HEK293 (cell line): ENCODE measurements around the gene DDX42.

Experiments
- CTCF ChIA-PET: fragments of 350-600 bp; formaldehyde crosslinking; extraction: SDS; loops from one replicate; lab custom pipeline; 2021; ENCODE audit warnings: antibody characterized with exemption; lab: Yijun Ruan, JAX
- POLR2A ChIA-PET: fragments of 300-600 bp; formaldehyde crosslinking; extraction: SDS; loops from one replicate; lab custom pipeline; 2020; ENCODE audit warnings: antibody characterized with exemption, inconsistent platforms; lab: Yijun Ruan, JAX
- H3K27ac ChIP-seq: fragments of 200-500 bp; sonication (Bioruptor generic); 2 replicates; pipeline ENCODE4 v1.5.1; 2014; ENCODE audit warnings: low read depth, low read length, control low read depth, inconsistent platforms; ENCODE audit errors: extremely low read depth
- H3K36me3 ChIP-seq, 2 experiments: fragments of 200-500 bp in 1 of 2; sonication (Bioruptor generic) in 1 of 2; 1 replicate in 1 of 2; 2 replicates in 1 of 2; pipeline ENCODE4 v1.5.1; 2014 to 2017; ENCODE audit warnings: inconsistent platforms in 2 of 2, low read length in 2 of 2; ENCODE audit not compliant: control insufficient read depth in 2 of 2, insufficient read depth in 1 of 2
- H3K4me1 ChIP-seq: fragments of 200-500 bp; sonication (Bioruptor generic); 2 replicates; pipeline ENCODE4 v1.5.1; 2014; ENCODE audit warnings: mild to moderate bottlenecking, low read length, inconsistent platforms; ENCODE audit not compliant: control insufficient read depth, insufficient read depth
- H3K4me3 ChIP-seq: 2 replicates; pipeline ENCODE4 v1.5.1; 2011; ENCODE audit warnings: low read depth, mild to moderate bottlenecking, control low read depth, low read length, moderate library complexity
- H3K9me3 ChIP-seq: fragments of 200-500 bp; sonication (Bioruptor generic); 2 replicates; pipeline ENCODE4 v1.5.1; 2014; ENCODE audit warnings: low read depth, low read length, inconsistent platforms; ENCODE audit not compliant: control insufficient read depth, insufficient read depth
- AEBP2 ChIP-seq: fragments of 450-650 bp; formaldehyde crosslinking; IDR thresholded peaks from 2 replicates; pipeline ENCODE4 v1.5.1; 2016; ENCODE audit warnings: missing biosample characterization, missing genetic modification characterization, borderline replicate concordance
- BCL6B ChIP-seq: fragments of 450-650 bp; formaldehyde crosslinking; IDR thresholded peaks from 2 replicates; pipeline ENCODE4 v1.5.1; 2017; ENCODE audit warnings: missing biosample characterization, missing genetic modification characterization
- FEZF1 ChIP-seq: fragments of 450-650 bp; formaldehyde crosslinking; IDR thresholded peaks from 2 replicates; pipeline ENCODE4 v1.5.1; 2016; ENCODE audit warnings: missing biosample characterization, missing genetic modification characterization
- GLIS2 ChIP-seq: fragments of 450-650 bp; formaldehyde crosslinking; IDR thresholded peaks from 2 replicates; pipeline ENCODE4 v1.5.1; 2016; ENCODE audit warnings: missing biosample characterization, missing genetic modification characterization
- IKZF3 ChIP-seq: fragments of 450-650 bp; IDR thresholded peaks from 2 replicates; pipeline ENCODE4 v1.5.0; 2018; ENCODE audit warnings: missing biosample characterization, mild to moderate bottlenecking, missing genetic modification characterization, moderate library complexity
- KLF16 ChIP-seq: fragments of 450-650 bp; formaldehyde crosslinking; IDR thresholded peaks from 2 replicates; pipeline ENCODE4 v1.5.1; 2017; ENCODE audit warnings: missing biosample characterization, missing genetic modification characterization
- KLF9 ChIP-seq: fragments of 450-650 bp; formaldehyde crosslinking; IDR thresholded peaks from 2 replicates; pipeline ENCODE4 v1.5.1; 2016; ENCODE audit warnings: missing biosample characterization, missing genetic modification characterization, low read depth
- PBX3 ChIP-seq: sonication (generic); formaldehyde crosslinking; IDR thresholded peaks from 2 replicates; pipeline ENCODE4 v1.8.1; 2022; ENCODE audit warnings: mild to moderate bottlenecking, moderate library complexity, missing genetic modification reagents
- PRDM4 ChIP-seq: fragments of 450-650 bp; formaldehyde crosslinking; IDR thresholded peaks from 2 replicates; pipeline ENCODE4 v1.5.1; 2017; ENCODE audit warnings: missing biosample characterization, missing genetic modification characterization
- ZBTB10 ChIP-seq: fragments of 450-650 bp; formaldehyde crosslinking; IDR thresholded peaks from 2 replicates; pipeline ENCODE4 v1.5.1; 2016; ENCODE audit warnings: missing biosample characterization, missing genetic modification characterization
- ZNF121 ChIP-seq: fragments of 450-650 bp; formaldehyde crosslinking; IDR thresholded peaks from 2 replicates; pipeline ENCODE4 v1.5.1; 2016; ENCODE audit warnings: missing biosample characterization, missing genetic modification characterization
- ZNF211 ChIP-seq: fragments of 450-650 bp; formaldehyde crosslinking; IDR thresholded peaks from 2 replicates; pipeline ENCODE4 v1.5.1; 2016; ENCODE audit warnings: low read depth, missing biosample characterization, missing genetic modification characterization
- ZNF239 ChIP-seq: fragments of 450-650 bp; formaldehyde crosslinking; IDR thresholded peaks from 2 replicates; pipeline ENCODE4 v1.5.1; 2016; ENCODE audit warnings: missing biosample characterization, missing genetic modification characterization
- ZNF248 ChIP-seq: fragments of 450-650 bp; formaldehyde crosslinking; IDR thresholded peaks from 2 replicates; pipeline ENCODE4 v1.5.1; 2017; ENCODE audit warnings: missing biosample characterization, missing genetic modification characterization
- ZNF292 ChIP-seq: fragments of 450-650 bp; formaldehyde crosslinking; IDR thresholded peaks from 2 replicates; pipeline ENCODE4 v1.5.1; 2016; ENCODE audit warnings: low read depth, missing biosample characterization, missing genetic modification characterization, borderline replicate concordance
- ZNF362 ChIP-seq: fragments of 450-650 bp; formaldehyde crosslinking; IDR thresholded peaks from 2 replicates; pipeline ENCODE4 v1.5.1; 2016; ENCODE audit warnings: missing biosample characterization, missing genetic modification characterization
- ZNF366 ChIP-seq: fragments of 450-650 bp; formaldehyde crosslinking; conservative IDR thresholded peaks from 2 replicates; pipeline ENCODE4 v1.5.1; 2016; ENCODE audit warnings: missing biosample characterization, missing genetic modification characterization
- ZNF530 ChIP-seq: fragments of 450-650 bp; formaldehyde crosslinking; IDR thresholded peaks from 2 replicates; pipeline ENCODE4 v1.5.1; 2016; ENCODE audit warnings: low read depth, missing biosample characterization, missing genetic modification characterization
- ZNF548 ChIP-seq: fragments of 450-650 bp; formaldehyde crosslinking; IDR thresholded peaks from 2 replicates; pipeline ENCODE4 v1.5.1; 2016; ENCODE audit warnings: missing biosample characterization, missing genetic modification characterization
- ZNF670 ChIP-seq: fragments of 450-650 bp; formaldehyde crosslinking; IDR thresholded peaks from 2 replicates; pipeline ENCODE4 v1.5.1; 2016; ENCODE audit warnings: missing biosample characterization, missing genetic modification characterization, low read depth

Gene DDX42

GRCh38 chr17:63850401-63850800 lies 76.4 kb downstream of the DDX42 start (continued):
- TF ChIP-seq PRDM4, result 0 out of 2 replicates have a peak, but pooled peaks have one; percentile 16
- peak; percentile 64 for TF ChIP-seq ZNF366
- no peak for TF ChIP-seq FEZF1 (tag by site-specific recombination)
- no peak for TF ChIP-seq AEBP2 (tag by site-specific recombination)
- no peak for TF ChIP-seq GLIS2 (tag by site-specific recombination)
- no peak for TF ChIP-seq ZNF292 (tag by site-specific recombination)
- TF ChIP-seq ZNF670, result no peak
- TF ChIP-seq BCL6B, result no peak
- TF ChIP-seq IKZF3 (tag by site-specific recombination), result no peak

GRCh38 chr17:63853260-63853659 lies 79.3 kb downstream of the DDX42 start:
- H3K9me3 ChIP-seq, result no peaks in the 10 kb centered on the region
- ChIA-PET CTCF (interaction anchor here (0.9 to 1.8 kb wide), 3 partner anchors 13 to 428 kb away, joined by 3 to 5 read pairs (median 3); no protein-coding TSS in a partner anchor), POLR2A (no interaction called here)
- H3K4me1 ChIP-seq, result no peaks in the 10 kb centered on the region
- H3K36me3 ChIP-seq, result no peaks in the 10 kb centered on the region
- no peak overlapping the region for H3K27ac ChIP-seq
- H3K4me3 ChIP-seq, result no peak overlapping the region
- TF ChIP-seq ZNF239 (tag by site-specific recombination), result no peak
- TF ChIP-seq ZNF121 (tag by site-specific recombination), result peak; percentile 94

GRCh38 chr17:63854709-63855108 lies 80.7 kb downstream of the DDX42 start:
- H3K4me1 ChIP-seq, result no peaks in the 10 kb centered on the region
- no peaks in the 10 kb centered on the region for H3K9me3 ChIP-seq
- ChIA-PET POLR2A (no interaction called here), CTCF (interaction anchor here (0.7 to 3.2 kb wide), 6 partner anchors 9 to 16 kb away, joined by 3 to 25 read pairs (median 4); no protein-coding TSS in a partner anchor)
- no peaks in the 10 kb centered on the region for H3K36me3 ChIP-seq
- no peak overlapping the region for H3K4me3 ChIP-seq
- no peak overlapping the region for H3K27ac ChIP-seq
- TF ChIP-seq KLF9 (tag by site-specific recombination), result no peak
- TF ChIP-seq ZNF211 (tag by site-specific recombination), result no peak
- TF ChIP-seq PBX3 (CRISPR knock-in tag), result no peak
- no peak for TF ChIP-seq KLF16 (tag by site-specific recombination)
- TF ChIP-seq BCL6B, result no peak
- TF ChIP-seq ZBTB10, result no peak
- TF ChIP-seq ZNF548 (tag by site-specific recombination), result no peak
- TF ChIP-seq ZNF362, result no peak
- no peak for TF ChIP-seq ZNF248 (tag by site-specific recombination)
- no peak for TF ChIP-seq ZNF530
